ENCODE measurements around the gene PARD6G. TPM values are rescaled to one million over a fixed set of nuclear protein-coding genes. Genes with fewer than 3 reads are reported as not detected.

PARD6G gene
- total RNA-seq, 1 experiment from 2014 or later: 0.15 TPM

DNA sequence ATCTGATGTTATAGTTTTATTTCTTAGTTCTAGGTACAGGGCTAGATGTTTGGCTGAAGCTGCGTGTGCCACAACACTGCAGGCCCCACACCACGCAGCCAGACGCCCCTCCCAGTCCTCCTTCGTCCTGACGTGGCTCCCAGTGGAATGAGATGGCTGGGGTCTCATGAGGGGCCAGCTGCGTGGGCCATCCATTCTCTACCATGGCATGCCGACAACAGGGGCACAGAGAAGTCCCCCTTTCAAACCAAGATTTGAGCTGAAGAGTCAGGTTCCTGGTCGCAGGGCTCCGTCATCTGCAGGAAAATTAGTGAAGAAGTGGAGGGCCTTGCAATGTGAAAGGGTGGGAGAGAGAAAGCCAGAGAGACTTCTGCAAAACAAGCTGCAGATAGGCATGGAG, 64.5 kb downstream of the PARD6G start:
- no peaks in the 10 kb centered on the region for H3F3A ChIP-seq (ENCODE audit: insufficient read depth, low read depth)
- ChIA-PET POLR2A (ENCODE audit: unreplicated experiment) (no interaction called here), CTCF (no interaction called here)
- DNase-seq: no peak
- no TSS peak for BruUV-seq (replicated peaks)
- no peaks in the 10 kb centered on the region for H3K9me3 ChIP-seq (ENCODE audit: insufficient read depth, low read depth)
- H3K9me2 ChIP-seq (ENCODE audit: insufficient read depth): no peaks in the 10 kb centered on the region
- no peak overlapping the region for H3K4me2 ChIP-seq
- no peaks in the 10 kb centered on the region for H3K79me2 ChIP-seq (ENCODE audit: low read depth)
- H4K20me1 ChIP-seq (ENCODE audit: insufficient read depth): no peaks in the 10 kb centered on the region
- no peak for TF ChIP-seq CTCF (conservative IDR thresholded peaks at IDR 0.05)
- no peak for TF ChIP-seq EZH2 (IDR thresholded peaks at IDR 0.05; ENCODE audit: low read depth)
- H3K27ac ChIP-seq: no peak overlapping the region
- H3K4me3 ChIP-seq: no peak overlapping the region
- intact Hi-C loops (cut with micrococcal nuclease; ENCODE audit: unreplicated experiment): no loop called here
- no peak overlapping the region for H2AFZ ChIP-seq
- peaks cover 80% of the 10 kb centered on the region for H3K27me3 ChIP-seq (ENCODE audit: insufficient read depth, low read depth)
- no peaks in the 10 kb centered on the region for H3K4me1 ChIP-seq (replicated peaks; ENCODE audit: insufficient read depth)
- no peaks in the 10 kb centered on the region for H3K36me3 ChIP-seq (ENCODE audit: low read depth)

GRCh38 chr18:80181642-80182461, 65.5 kb downstream of the PARD6G start:
- no peaks in the 10 kb centered on the region for H3K4me1 ChIP-seq (replicated peaks; ENCODE audit: insufficient read depth)
- no peaks in the 10 kb centered on the region for H3F3A ChIP-seq (ENCODE audit: insufficient read depth, low read depth)
- POLR2A ChIA-PET (ENCODE audit: unreplicated experiment): no interaction called here
- no peaks in the 10 kb centered on the region for H3K79me2 ChIP-seq (ENCODE audit: low read depth)
- no TSS peak for BruUV-seq (replicated peaks)
- H3K9me3 ChIP-seq (ENCODE audit: insufficient read depth, low read depth): no peaks in the 10 kb centered on the region
- no peak overlapping the region for H3K4me3 ChIP-seq
- no peaks in the 10 kb centered on the region for H3K9me2 ChIP-seq (ENCODE audit: insufficient read depth)
- no peak overlapping the region for H3K27ac ChIP-seq
- CTCF ChIA-PET: no interaction called here
- H4K20me1 ChIP-seq (ENCODE audit: insufficient read depth): no peaks in the 10 kb centered on the region
- no peak overlapping the region for H2AFZ ChIP-seq
- no peaks in the 10 kb centered on the region for H3K36me3 ChIP-seq (ENCODE audit: low read depth)
- H3K27me3 ChIP-seq (ENCODE audit: insufficient read depth, low read depth): peaks cover 79% of the 10 kb centered on the region
- H3K4me2 ChIP-seq: no peak overlapping the region
- TF ChIP-seq CTCF (conservative IDR thresholded peaks at IDR 0.05) (no peak), EZH2 (IDR thresholded peaks at IDR 0.05; ENCODE audit: low read depth) (no peak)
- intact Hi-C loops (cut with micrococcal nuclease; ENCODE audit: unreplicated experiment): no loop called here
- no peak for DNase-seq

- Histone ChIP-seq H3K4me1 (replicated peaks; ENCODE audit: insufficient read depth) (no peaks in the 10 kb centered on the region), H3F3A (ENCODE audit: insufficient read depth, low read depth) (no peaks in the 10 kb centered on the region), H3K27ac (no peak overlapping the region), H3K9me2 (ENCODE audit: insufficient read depth) (no peaks in the 10 kb centered on the region), H3K4me2 (no peak overlapping the region), H3K36me3 (ENCODE audit: low read depth) (no peaks in the 10 kb centered on the region), H3K9me3 (ENCODE audit: insufficient read depth, low read depth) (no peaks in the 10 kb centered on the region), H3K79me2 (ENCODE audit: low read depth) (no peaks in the 10 kb centered on the region), H2AFZ (no peak overlapping the region), H3K4me3 (no peak overlapping the region), H3K27me3 (ENCODE audit: insufficient read depth, low read depth) (peaks cover 88% of the 10 kb centered on the region), H4K20me1 (ENCODE audit: insufficient read depth) (no peaks in the 10 kb centered on the region)
- no peak for DNase-seq
- ChIA-PET CTCF (no interaction called here), POLR2A (ENCODE audit: unreplicated experiment) (no interaction called here)
- TF ChIP-seq EZH2 (IDR thresholded peaks at IDR 0.05; ENCODE audit: low read depth): no peak
- no peak for TF ChIP-seq CTCF (conservative IDR thresholded peaks at IDR 0.05)
- BruUV-seq (replicated peaks): no TSS peak
- intact Hi-C loops (cut with micrococcal nuclease; ENCODE audit: unreplicated experiment): no loop called here
Measured at GRCh38 chr18:80180778-80181564, 66.3 kb downstream of the PARD6G start.
